Suprapubic skin (tissue), 4 donors: ENCODE data around the gene AKR1E2. TPM values are rescaled to one million over a fixed set of nuclear protein-coding genes. Genes with fewer than 3 reads are reported as not detected.

Source experiments
- DNase-seq, 2 donors: peaks; one replicate each; pipeline ENCODE4 v3.0.0-alpha.2; 2019; ENCODE audit warnings: low spot score in 2 of 2
- H3K27ac ChIP-seq: fragments of 200-600 bp; sonication (generic); one replicate; pipeline ENCODE4 v1.5.1; 2019
- H3K27me3 ChIP-seq: fragments of 200-600 bp; sonication (generic); one replicate; pipeline ENCODE4 v1.5.1; 2019
- H3K36me3 ChIP-seq: fragments of 200-600 bp; sonication (generic); one replicate; pipeline ENCODE4 v1.5.1; 2019
- H3K4me1 ChIP-seq: fragments of 200-600 bp; sonication (generic); one replicate; pipeline ENCODE4 v1.5.1; 2019
- H3K4me3 ChIP-seq: fragments of 200-600 bp; sonication (generic); one replicate; pipeline ENCODE4 v1.5.1; 2019; ENCODE audit warnings: mild to moderate bottlenecking
- H3K9me3 ChIP-seq: fragments of 200-600 bp; sonication (generic); one replicate; pipeline ENCODE4 v1.5.1; 2019
- CTCF ChIP-seq, 2 donors: fragments of 200-600 bp in 1 of 2; fragments of 450-650 bp in 1 of 2; sonication (generic) in 1 of 2; IDR thresholded peaks; one replicate each; pipeline ENCODE4 v1.5.1; 2016 to 2019; ENCODE audit warnings: antibody characterized with exemption in 2 of 2, mild to moderate bottlenecking in 1 of 2, moderate library complexity in 1 of 2
- EP300 ChIP-seq: sonication (generic); formaldehyde crosslinking; IDR thresholded peaks from one replicate; pipeline ENCODE4 v1.6.1; 2017; ENCODE audit warnings: antibody characterized with exemption
- POLR2A ChIP-seq, 2 donors: fragments of 450-650 bp; IDR thresholded peaks; one replicate each; pipeline ENCODE4 v1.6.1; 2017; ENCODE audit warnings: antibody characterized with exemption in 2 of 2, mild to moderate bottlenecking in 2 of 2, moderate library complexity in 2 of 2
- POLR2AphosphoS5 ChIP-seq, 3 donors: sonication (generic); formaldehyde crosslinking; IDR thresholded peaks; one replicate each; pipeline ENCODE4 v1.6.1; 2017; ENCODE audit warnings: antibody characterized with exemption in 3 of 3
- WGBS: methylation state at CpG from one replicate; pipeline ENCODE4 v1.1.5; 2018; 5-methylcytosine and 5-hydroxymethylcytosine counted together
- total RNA-seq, 4 donors: library from RNA; depleted of rRNA; stranded (reverse); fragments of >200 nt; gene quantifications; one replicate each; pipeline ENCODE4 v1.1.0, GENCODE V29; 2016

AKR1E2 gene
- total RNA-seq, 4 donors from 2014 or later = 1.9 to 6.7 (median 4.3) TPM

- TF ChIP-seq POLR2AphosphoS5 (IDR thresholded peaks at IDR 0.05) (no peak), POLR2A (IDR thresholded peaks at IDR 0.05) (no peak), EP300 (no peak), CTCF (IDR thresholded peaks at IDR 0.05) (no peak)
- 100% methylated on average over 1 of the region's 1 CpG for WGBS
- Histone ChIP-seq H3K4me1 (no peaks in the 10 kb centered on the region), H3K4me3 (no peak overlapping the region), H3K9me3 (no peaks in the 10 kb centered on the region), H3K36me3 (peaks cover 51% of the 10 kb centered on the region), H3K27me3 (no peaks in the 10 kb centered on the region), H3K27ac (no peak overlapping the region)
- DNase-seq = no peak
Observed at GRCh38 chr10:4837551-4837950, 11.5 kb downstream of the AKR1E2 start.

- no peak for DNase-seq
- Histone ChIP-seq H3K36me3 (peaks cover 53% of the 10 kb centered on the region), H3K27ac (no peak overlapping the region), H3K4me3 (no peak overlapping the region), H3K9me3 (no peaks in the 10 kb centered on the region), H3K4me1 (no peaks in the 10 kb centered on the region), H3K27me3 (no peaks in the 10 kb centered on the region)
- 71% methylated on average over 3 of the region's 3 CpGs for WGBS
- TF ChIP-seq EP300 (no peak), POLR2AphosphoS5 (IDR thresholded peaks at IDR 0.05) (no peak), POLR2A (IDR thresholded peaks at IDR 0.05) (no peak), CTCF (IDR thresholded peaks at IDR 0.05) (no peak)
Observed at GRCh38 chr10:4838743-4839142, 12.7 kb downstream of the AKR1E2 start.

- Histone ChIP-seq H3K36me3 (peaks cover 49% of the 10 kb centered on the region), H3K9me3 (no peaks in the 10 kb centered on the region), H3K4me3 (no peak overlapping the region), H3K4me1 (no peaks in the 10 kb centered on the region), H3K27me3 (no peaks in the 10 kb centered on the region), H3K27ac (no peak overlapping the region)
- 84% methylated on average over 4 of the region's 4 CpGs for WGBS
- no peak for TF ChIP-seq EP300
- no peak for TF ChIP-seq POLR2A (IDR thresholded peaks at IDR 0.05)
- no peak for TF ChIP-seq CTCF (IDR thresholded peaks at IDR 0.05)
- TF ChIP-seq POLR2AphosphoS5 (IDR thresholded peaks at IDR 0.05) = no peak
- no peak for DNase-seq
Observed at GRCh38 chr10:4839353-4839752, 13.3 kb downstream of the AKR1E2 start.

GRCh38 chr10:4840151-4840550 is 14.1 kb downstream of the AKR1E2 start:
- DNase-seq = no peak
- WGBS = 93% methylated on average over 2 of the region's 2 CpGs
- H3K9me3 ChIP-seq = no peaks in the 10 kb centered on the region
- H3K27ac ChIP-seq = no peak overlapping the region
- H3K36me3 ChIP-seq = peaks cover 42% of the 10 kb centered on the region
- H3K4me1 ChIP-seq = no peaks in the 10 kb centered on the region
- TF ChIP-seq POLR2AphosphoS5 (IDR thresholded peaks at IDR 0.05) (no peak), POLR2A (IDR thresholded peaks at IDR 0.05) (no peak), CTCF (IDR thresholded peaks at IDR 0.05) (no peak), EP300 (no peak)
- no peaks in the 10 kb centered on the region for H3K27me3 ChIP-seq
- no peak overlapping the region for H3K4me3 ChIP-seq

GRCh38 chr10:4843525-4844180 is 17.6 kb downstream of the AKR1E2 start:
- TF ChIP-seq EP300 (no peak), CTCF (IDR thresholded peaks at IDR 0.05) (no peak), POLR2AphosphoS5 (IDR thresholded peaks at IDR 0.05) (no peak), POLR2A (IDR thresholded peaks at IDR 0.05) (no peak)
- Histone ChIP-seq H3K9me3 (no peaks in the 10 kb centered on the region), H3K27ac (no peak overlapping the region), H3K36me3 (peaks cover 15% of the 10 kb centered on the region), H3K4me3 (no peak overlapping the region), H3K27me3 (no peaks in the 10 kb centered on the region), H3K4me1 (peaks cover 9% of the 10 kb centered on the region)
- no peak for DNase-seq
- WGBS = 90% methylated on average over 13 of the region's 16 CpGs
